HG03097 (cell line): ENCODE results near the gene TVP23C.

Experiments
- ATAC-seq: cut with Tn5 transposase; IDR thresholded peaks from one replicate; pipeline ENCODE4 v1.9.1; 2021; ENCODE audit not compliant: unreplicated experiment, low FRiP score

Gene TVP23C

DNA sequence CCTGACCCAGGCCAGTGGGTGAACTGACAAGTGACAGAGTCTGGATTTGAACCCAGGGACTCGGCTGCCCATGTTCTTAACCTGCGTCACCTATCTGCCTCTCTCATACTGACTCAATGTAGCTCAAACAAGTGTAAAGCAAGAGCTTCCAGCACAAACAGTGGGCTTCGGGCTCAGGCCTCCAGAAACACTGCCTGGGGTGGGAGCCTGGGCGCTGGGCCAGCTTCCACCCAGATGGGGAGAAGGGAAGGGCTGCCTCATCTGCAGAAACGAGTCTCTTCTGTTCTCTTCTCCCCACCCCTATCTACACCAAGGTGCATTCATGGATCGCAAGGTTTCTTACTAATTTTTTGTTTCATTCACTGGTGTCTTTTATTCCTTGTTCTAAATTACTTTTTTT is 97.2 kb downstream of the TVP23C start:
- ATAC-seq, result no peak

DNA sequence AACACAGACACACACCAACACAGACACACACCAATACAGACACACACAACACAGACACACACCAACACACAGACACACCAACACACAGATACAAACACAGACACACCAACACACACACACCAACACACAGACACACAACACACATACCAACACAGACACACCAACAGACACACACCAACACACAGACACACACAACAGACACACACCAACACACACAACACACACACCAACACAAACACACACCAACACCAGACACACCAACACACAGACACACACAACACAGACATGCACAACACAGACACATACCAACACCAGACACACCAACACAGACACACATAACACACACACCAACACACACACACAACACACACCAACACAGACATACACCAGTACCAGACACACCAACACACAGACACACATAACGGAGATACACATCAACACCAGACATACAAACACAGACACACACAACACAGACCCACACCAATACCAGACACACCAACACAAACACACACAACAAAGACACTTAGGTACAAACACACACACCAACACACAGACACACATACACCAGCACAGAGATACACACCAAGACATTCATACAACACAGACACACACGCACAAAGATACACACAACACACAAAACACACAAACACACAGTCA is 98.1 kb downstream of the TVP23C start:
- no peak for ATAC-seq

DNA sequence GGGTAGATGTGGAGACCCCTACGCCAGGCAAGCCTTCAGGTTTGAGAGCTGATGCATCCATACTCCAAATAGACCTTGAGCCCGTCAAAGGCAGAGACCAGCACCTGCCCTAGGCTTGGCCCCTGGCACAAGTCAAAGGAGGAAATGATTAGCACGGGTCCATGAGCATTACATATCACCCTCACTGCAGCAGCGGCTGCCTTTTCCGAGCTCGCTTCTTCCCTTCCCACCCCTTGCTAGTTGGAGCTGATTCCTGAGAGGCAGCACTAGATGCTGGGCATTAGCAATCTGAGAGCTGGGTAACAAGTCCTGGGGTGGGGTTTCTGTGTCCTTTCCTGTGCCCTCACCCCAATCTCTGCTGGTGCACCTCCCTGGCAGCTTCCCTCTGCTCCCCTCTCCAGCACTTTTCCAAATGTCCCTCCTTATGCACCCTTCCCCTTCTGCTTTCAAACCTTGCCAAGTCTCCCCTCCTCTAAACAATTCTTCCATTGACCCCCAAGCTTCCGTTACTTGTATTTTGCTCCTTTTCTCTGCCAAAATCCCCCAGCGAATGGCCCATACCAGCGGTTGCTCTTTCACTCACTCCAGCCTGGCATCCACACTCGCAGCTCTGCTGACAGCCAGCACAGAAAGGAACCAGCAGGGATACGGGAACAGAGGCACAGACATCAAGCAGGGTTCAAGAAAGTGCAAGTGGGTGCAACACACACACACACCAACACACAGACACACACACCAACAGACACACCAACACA is 98.9 kb downstream of the TVP23C start:
- ATAC-seq, result no peak

DNA sequence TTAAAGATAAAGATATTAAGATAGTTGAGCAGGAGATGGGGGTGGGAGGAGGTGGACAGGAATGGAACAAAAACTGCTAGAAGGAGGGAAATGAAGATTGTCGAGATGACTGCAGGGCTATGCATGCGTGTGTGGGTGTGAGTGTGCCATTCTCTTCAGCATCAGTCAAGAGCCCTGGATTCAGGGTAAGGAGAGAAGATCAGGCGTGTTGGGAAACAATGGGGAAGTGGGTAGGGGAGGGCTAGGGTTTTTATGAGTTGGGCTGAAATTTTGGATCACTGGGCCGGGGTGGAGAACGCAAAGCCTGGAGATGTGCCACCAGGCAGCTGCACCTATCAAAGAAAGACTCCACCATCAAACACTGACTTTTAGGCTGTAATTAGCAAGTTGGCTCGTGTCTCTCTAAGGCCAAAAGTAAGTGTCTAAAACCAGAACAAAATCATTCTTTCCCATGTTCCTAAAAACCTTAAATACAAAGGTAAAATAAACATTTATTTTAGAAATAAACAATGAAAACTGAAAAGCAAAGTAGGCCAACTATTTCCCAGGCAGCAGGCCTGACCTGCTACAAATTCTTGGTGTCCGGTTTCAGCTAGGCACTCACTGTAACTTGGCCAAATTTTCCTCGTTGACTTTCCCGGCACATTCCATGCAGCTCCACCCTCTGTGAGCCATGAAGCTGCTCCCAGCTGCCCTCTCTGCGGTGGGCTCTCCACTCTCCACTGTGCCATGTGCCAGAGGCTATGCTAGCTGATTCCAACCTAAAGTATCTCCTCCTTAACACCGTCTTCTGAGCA is 100.1 kb downstream of the TVP23C start:
- ATAC-seq, result no peak

DNA sequence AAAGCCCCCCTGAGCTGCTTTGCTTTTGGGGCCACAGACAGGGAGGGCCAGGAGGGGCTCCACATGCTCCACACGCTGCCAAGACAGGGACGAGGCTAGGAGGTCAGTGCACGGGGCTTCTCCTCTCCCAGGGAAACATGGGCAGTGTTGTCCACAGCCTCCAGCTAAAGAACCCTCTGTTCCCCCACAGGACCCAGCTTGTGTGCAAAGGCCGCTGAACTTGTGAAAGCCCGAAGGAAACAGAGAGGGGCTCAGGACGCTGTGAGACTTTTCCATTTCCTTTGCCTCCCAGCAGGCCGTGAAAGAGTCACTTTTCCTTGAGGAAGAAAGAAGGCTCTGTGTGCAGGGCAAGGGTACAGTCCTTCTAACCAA is 105.6 kb downstream of the TVP23C start:
- no peak for ATAC-seq

DNA sequence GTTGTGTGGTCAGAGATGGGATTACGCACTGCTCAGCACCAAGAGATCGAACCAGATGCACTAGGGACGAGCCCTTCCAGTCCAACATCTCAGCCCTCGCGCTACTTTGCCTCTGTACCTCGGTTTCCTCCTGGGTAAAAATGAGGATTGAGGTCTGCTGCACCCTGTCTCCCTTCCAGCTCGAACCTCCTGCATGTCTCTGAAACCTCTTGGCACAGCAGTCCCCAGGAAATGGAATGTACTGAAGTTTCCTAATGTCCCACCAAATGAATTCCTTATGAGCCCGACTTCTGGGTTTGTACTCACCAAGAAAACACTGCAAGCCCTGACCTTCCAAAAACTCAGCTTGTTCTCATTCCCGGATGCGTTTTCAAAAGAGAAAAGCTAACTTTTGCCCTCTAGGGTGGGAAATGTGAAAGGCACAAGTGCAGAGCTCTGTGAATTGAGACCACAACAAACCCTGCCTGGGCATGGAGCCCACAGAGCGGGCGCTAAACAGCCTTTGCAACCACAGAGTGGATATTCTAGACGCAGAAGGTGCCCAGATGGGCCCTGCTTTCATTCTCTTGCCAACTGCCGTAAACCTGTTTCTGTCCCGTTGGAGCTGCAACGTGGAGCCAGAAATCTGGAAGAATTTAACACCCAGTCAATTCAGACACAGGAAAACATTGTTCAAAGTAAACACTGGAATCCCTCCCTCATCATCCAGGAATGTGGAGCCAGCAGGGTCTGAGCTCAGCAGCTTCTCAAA is 106.1 kb downstream of the TVP23C start:
- ATAC-seq, result no peak

DNA sequence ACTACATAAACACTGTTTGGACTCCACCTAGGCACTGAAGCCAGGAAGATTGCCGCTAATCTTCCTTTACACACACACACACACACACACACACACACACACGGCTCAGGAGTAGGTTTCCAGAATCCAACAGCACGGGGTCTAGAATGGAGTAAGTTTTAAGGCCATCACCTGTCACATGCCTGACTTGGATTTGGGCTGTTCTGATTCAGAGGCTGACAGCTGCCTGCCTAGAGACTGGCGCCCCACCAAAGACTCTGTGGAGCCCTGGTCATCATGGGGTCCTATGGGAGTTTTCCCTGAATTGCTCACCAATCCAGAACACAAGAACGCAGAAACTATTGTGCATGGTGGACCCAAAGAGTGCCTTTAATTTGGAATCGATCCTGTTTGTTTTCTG is 106.8 kb downstream of the TVP23C start:
- no peak for ATAC-seq

DNA sequence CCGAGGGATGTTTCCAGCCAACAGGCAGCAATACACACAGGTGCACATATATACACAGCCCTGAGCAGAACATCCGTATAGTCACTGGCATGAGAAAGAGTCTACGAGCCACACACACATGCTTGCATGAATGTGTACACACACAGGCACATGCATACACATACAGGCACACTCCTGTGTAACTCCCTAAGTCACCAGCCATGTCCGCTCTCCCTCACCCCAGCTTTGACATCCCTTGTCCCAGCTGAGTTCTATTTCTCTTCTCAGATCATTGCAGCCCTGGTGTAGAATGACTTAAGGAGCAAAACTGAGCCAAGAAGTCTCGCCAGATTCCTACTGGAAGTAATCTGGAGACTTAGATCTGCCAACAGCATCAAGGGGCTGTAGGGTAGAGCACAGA is 108.9 kb downstream of the TVP23C start:
- no peak for ATAC-seq

DNA sequence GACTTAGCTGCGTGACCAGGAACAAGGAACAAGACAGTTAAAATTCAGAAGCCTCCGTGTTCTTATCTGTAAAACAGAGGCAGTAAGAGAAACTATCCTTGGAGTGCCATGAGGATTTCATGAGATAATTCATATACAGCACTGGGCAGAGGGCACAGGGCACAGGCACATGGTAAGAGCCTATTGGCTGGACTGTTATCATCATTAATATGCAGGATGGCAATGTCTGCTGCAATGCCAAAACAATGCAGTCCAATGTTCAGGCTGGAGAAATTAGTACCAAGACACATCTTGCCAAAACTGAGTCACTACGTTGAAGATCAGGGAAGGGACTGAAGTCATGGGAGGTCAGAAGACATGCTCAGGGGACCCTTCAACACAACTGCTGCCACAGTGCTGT is 109.5 kb downstream of the TVP23C start:
- ATAC-seq, result no peak

DNA sequence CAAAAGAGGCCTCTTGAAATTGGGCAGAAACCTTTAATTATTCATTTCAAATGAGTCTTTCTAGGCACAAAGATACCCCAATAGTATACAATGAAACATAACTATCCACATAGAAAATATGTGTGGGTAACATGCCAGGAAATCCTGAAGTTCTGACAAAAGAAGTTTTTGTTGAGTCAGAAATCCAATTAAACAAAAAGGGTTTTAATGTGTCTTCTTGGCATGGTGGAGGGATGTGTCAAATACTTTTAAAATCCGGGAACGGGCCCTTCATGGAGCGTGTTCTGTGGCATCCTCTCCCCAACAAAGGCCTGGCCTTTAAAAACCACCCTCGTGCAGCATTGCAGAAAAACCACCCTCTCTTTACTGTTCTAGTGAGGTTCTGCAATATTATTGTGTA is 110.0 kb downstream of the TVP23C start:
- no peak for ATAC-seq

DNA sequence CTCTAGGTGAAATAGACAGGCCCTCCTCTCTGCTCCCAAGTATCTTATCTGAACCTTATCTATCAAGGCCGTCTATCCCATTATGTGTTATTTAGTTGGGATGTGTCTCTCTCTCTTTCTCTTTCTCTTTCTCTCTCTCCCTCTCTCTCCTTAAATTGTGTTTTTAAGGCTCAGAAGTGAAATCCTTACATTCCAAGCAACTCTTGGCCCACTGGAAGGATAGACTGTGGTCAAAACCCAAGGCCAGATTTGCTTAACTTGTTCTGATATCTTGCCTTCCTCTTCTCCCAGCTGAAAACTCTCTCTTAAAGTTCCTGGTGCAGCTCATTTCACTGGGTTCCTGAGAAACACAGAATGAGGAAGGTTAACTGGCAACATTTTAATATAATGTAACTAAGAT is 110.5 kb downstream of the TVP23C start:
- ATAC-seq, result no peak
